ENCODE data around the gene PPP6R3. TPM values are rescaled to one million over a fixed set of nuclear protein-coding genes. Genes with fewer than 3 reads are reported as not detected.

PPP6R3 gene
- total and polyA plus RNA-seq, 2 of the 8 experiments (the other 6 are each of a cell fraction or from before 2014, with no cell fraction given): 44.6 to 150 TPM

DNA sequence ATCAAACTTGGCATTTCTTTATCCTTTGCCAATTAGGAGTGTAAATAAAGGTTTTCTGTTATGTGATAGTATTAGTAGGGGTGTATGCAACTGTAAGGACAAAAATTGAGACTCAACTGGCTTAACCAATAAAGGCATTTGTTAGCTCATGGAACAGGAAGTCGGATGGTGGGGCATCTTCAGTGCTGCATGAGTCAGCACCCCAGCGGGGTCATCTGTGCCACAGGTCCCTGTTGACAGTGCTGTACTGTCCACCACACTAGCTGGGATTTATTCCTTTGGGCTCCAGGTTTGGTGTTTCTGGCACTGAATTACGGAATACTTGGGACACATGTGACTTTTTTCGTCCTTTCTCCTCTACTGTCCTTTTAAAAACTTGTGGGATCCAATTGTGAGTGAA is 86.0 kb downstream of the PPP6R3 start:
- Histone ChIP-seq H2BK20ac (ENCODE audit: low read length) (no peak overlapping the region), H3K14ac (ENCODE audit: insufficient read length) (no peak overlapping the region), H3K27ac (ENCODE audit: low read depth, low read length) (no peak overlapping the region), H2AFZ (ENCODE audit: low read length) (no peak overlapping the region), H3K9ac (replicated peaks in 1 of 4; ENCODE audit: extremely low read depth in 1 of 4, low read depth in 3 of 4, low read length in 3 of 4) (no peak overlapping the region), H3K4ac (replicated peaks; ENCODE audit: insufficient read length, low read depth, low read length) (no peak overlapping the region), H3K9me3 (ENCODE audit: insufficient read depth in 2 of 2, low read depth in 1 of 2, low read length in 1 of 2) (no peaks in the 10 kb centered on the region), H3K23ac (ENCODE audit: insufficient read length) (no peak overlapping the region), H4K20me1 (replicated peaks in 1 of 2; ENCODE audit: control insufficient read depth in 1 of 2, insufficient read depth in 2 of 2, low read length in 2 of 2) (peaks cover 0 to 18% of the 10 kb centered on the region in 2 experiments), H3K4me2 (ENCODE audit: insufficient read depth in 1 of 2, low read depth in 2 of 2, low read length in 2 of 2) (no peak overlapping the region), H3K36me3 (ENCODE audit: control insufficient read depth in 2 of 4, insufficient read depth in 4 of 4, low read length in 3 of 4) (peaks cover 7 to 59% (median 18%) of the 10 kb centered on the region in 4 experiments), H2AK5ac (ENCODE audit: low read depth, low read length) (no peak overlapping the region), H2BK120ac (replicated peaks; ENCODE audit: low read depth, low read length) (no peak overlapping the region), H4K5ac (ENCODE audit: insufficient read length, low read depth, low read length) (no peak overlapping the region), H3K4me1 (replicated peaks in 1 of 4; ENCODE audit: control insufficient read depth in 3 of 4, insufficient read depth in 4 of 4, low read length in 3 of 4) (peaks cover 4 to 7% (median 4%) of the 10 kb centered on the region in 4 experiments; a peak in 6 of 7 replicates), H3K23me2 (ENCODE audit: low read depth, low read length) (no peaks in the 10 kb centered on the region), H3K18ac (ENCODE audit: extremely low read depth, low read length) (no peak overlapping the region), H2BK15ac (ENCODE audit: low read length) (no peak overlapping the region), H4K91ac (replicated peaks; ENCODE audit: insufficient read length, low read length) (no peak overlapping the region), H2BK12ac (ENCODE audit: low read depth, low read length) (no peak overlapping the region), H3K79me1 (ENCODE audit: low read depth, low read length) (peaks cover 20% of the 10 kb centered on the region), H4K8ac (ENCODE audit: extremely low read depth, insufficient read depth, low read length) (no peak overlapping the region), H3K27me3 (replicated peaks in 1 of 4; ENCODE audit: control insufficient read depth in 3 of 4, extremely low read depth in 1 of 4, insufficient read depth in 3 of 4, low read length in 3 of 4) (no peaks in the 10 kb centered on the region), H2BK5ac (ENCODE audit: low read depth, low read length) (no peak overlapping the region), H3K79me2 (ENCODE audit: control insufficient read depth in 1 of 2, insufficient read depth in 2 of 2, low read length in 2 of 2) (peaks cover 0 to 83% of the 10 kb centered on the region in 2 experiments; a peak in 3 of 4 replicates), H3K56ac (replicated peaks; ENCODE audit: insufficient read length, low read depth, low read length) (no peak overlapping the region), H3K4me3 (ENCODE audit: extremely low read depth in 1 of 4, insufficient read depth in 2 of 4, low read depth in 3 of 4, low read length in 4 of 4) (no peak overlapping the region)
- DNase-seq (ENCODE audit: low read depth in 1 of 2, low spot score in 2 of 2) (no peak), FAIRE-seq (no peak)
- WGBS, 2 experiments (ENCODE audit: extremely low coverage in 1 of 2, insufficient coverage in 1 of 2, insufficient read length in 1 of 2, insufficient replicate concordance in 2 of 2, low coverage in 1 of 2, low lambda C conversion rate in 2 of 2, missing lambda C conversion rate in 1 of 2): 89% methylated on average over 4 of the region's 4 CpGs; no CpG with 5 or more reads in 1 of the 2 experiments
- POLR2A ChIA-PET (ENCODE audit: partially characterized antibody): interaction anchor here (1.3 to 1.5 kb wide), 2 partner anchors 12 to 25 kb away, joined by 3 to 5 read pairs; no protein-coding TSS in a partner anchor
- CTCF ChIA-PET (ENCODE audit: partially characterized antibody): no interaction called here
- no peak for TF ChIP-seq NRF1 (IDR thresholded peaks at IDR 0.05; ENCODE audit: low read depth, low read length)
- no peak for TF ChIP-seq SP1 (IDR thresholded peaks at IDR 0.05; ENCODE audit: low read depth, low read length)
- no peak for TF ChIP-seq BRCA1 (IDR thresholded peaks at IDR 0.05; ENCODE audit: low read depth, low read length)
- TF ChIP-seq RXRA (IDR thresholded peaks at IDR 0.05; ENCODE audit: insufficient read depth, low read depth, low read length): no peak
- no peak for TF ChIP-seq SAP30 (IDR thresholded peaks at IDR 0.05; ENCODE audit: insufficient read depth, insufficient replicate concordance, low read length)
- no peak for TF ChIP-seq MAFK (IDR thresholded peaks at IDR 0.05; ENCODE audit: low read depth, low read length)
- no peak for TF ChIP-seq RAD21 (IDR thresholded peaks at IDR 0.05 in 1 of 2, conservative IDR thresholded peaks at IDR 0.05 in 1 of 2; ENCODE audit: low read depth in 2 of 2, low read length in 2 of 2)
- TF ChIP-seq, protein P1, sequence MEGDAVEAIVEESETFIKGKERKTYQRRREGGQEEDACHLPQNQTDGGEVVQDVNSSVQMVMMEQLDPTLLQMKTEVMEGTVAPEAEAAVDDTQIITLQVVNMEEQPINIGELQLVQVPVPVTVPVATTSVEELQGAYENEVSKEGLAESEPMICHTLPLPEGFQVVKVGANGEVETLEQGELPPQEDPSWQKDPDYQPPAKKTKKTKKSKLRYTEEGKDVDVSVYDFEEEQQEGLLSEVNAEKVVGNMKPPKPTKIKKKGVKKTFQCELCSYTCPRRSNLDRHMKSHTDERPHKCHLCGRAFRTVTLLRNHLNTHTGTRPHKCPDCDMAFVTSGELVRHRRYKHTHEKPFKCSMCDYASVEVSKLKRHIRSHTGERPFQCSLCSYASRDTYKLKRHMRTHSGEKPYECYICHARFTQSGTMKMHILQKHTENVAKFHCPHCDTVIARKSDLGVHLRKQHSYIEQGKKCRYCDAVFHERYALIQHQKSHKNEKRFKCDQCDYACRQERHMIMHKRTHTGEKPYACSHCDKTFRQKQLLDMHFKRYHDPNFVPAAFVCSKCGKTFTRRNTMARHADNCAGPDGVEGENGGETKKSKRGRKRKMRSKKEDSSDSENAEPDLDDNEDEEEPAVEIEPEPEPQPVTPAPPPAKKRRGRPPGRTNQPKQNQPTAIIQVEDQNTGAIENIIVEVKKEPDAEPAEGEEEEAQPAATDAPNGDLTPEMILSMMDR (IDR thresholded peaks at IDR 0.05; ENCODE audit: control extremely low read depth in 1 of 3, insufficient read depth in 1 of 3, low read depth in 1 of 3, low read length in 3 of 3): no peak
- TF ChIP-seq SUZ12 (IDR thresholded peaks at IDR 0.05; ENCODE audit: low read length): no peak
- no peak for TF ChIP-seq RFX5 (IDR thresholded peaks at IDR 0.05; ENCODE audit: borderline replicate concordance, low read depth, low read length)
- no peak for TF ChIP-seq SIRT6 (IDR thresholded peaks at IDR 0.05; ENCODE audit: low read length)
- no peak for TF ChIP-seq BCL11A (IDR thresholded peaks at IDR 0.05; ENCODE audit: low read depth in 2 of 2, low read length in 2 of 2)
